ENCODE data around the gene SH3GL2. TPM values are rescaled to one million over a fixed set of nuclear protein-coding genes. Genes with fewer than 3 reads are reported as not detected.

SH3GL2 gene
- total RNA-seq, 1 donor from 2014 or later, result 3.2 TPM

GRCh38 chr9:17782430-17783149 is 203.7 kb downstream of the SH3GL2 start:
- H3K4me3 ChIP-seq, result no peak overlapping the region
- no peaks in the 10 kb centered on the region for H3K36me3 ChIP-seq
- TF ChIP-seq CTCF (IDR thresholded peaks at IDR 0.05), result no peak
- no peak for ATAC-seq
- no peak for DNase-seq
- no peak overlapping the region for H3K27ac ChIP-seq
- H3K4me1 ChIP-seq, result no peaks in the 10 kb centered on the region
- no peaks in the 10 kb centered on the region for H3K27me3 ChIP-seq
- intact Hi-C loops (cut with DNase I), result no loop called here
- H3K9me3 ChIP-seq, result no peaks in the 10 kb centered on the region

- Histone ChIP-seq H3K4me1 (no peaks in the 10 kb centered on the region), H3K4me3 (no peak overlapping the region), H3K9me3 (no peaks in the 10 kb centered on the region), H3K27ac (no peak overlapping the region), H3K36me3 (no peaks in the 10 kb centered on the region), H3K27me3 (no peaks in the 10 kb centered on the region)
- TF ChIP-seq CTCF (IDR thresholded peaks at IDR 0.05), result no peak
- DNase-seq (no peak), ATAC-seq (no peak)
- intact Hi-C loops (cut with DNase I), result no loop called here
Observed at GRCh38 chr9:17783227-17783626, 204.4 kb downstream of the SH3GL2 start.

GRCh38 chr9:17789316-17789715 is 210.4 kb downstream of the SH3GL2 start:
- Histone ChIP-seq H3K36me3 (no peaks in the 10 kb centered on the region), H3K27ac (no peak overlapping the region), H3K4me1 (no peaks in the 10 kb centered on the region), H3K27me3 (no peaks in the 10 kb centered on the region), H3K4me3 (no peak overlapping the region), H3K9me3 (no peaks in the 10 kb centered on the region)
- no peak for ATAC-seq
- DNase-seq, result no peak
- TF ChIP-seq CTCF (IDR thresholded peaks at IDR 0.05), result no peak
- intact Hi-C loops (cut with DNase I), result no loop called here

DNA sequence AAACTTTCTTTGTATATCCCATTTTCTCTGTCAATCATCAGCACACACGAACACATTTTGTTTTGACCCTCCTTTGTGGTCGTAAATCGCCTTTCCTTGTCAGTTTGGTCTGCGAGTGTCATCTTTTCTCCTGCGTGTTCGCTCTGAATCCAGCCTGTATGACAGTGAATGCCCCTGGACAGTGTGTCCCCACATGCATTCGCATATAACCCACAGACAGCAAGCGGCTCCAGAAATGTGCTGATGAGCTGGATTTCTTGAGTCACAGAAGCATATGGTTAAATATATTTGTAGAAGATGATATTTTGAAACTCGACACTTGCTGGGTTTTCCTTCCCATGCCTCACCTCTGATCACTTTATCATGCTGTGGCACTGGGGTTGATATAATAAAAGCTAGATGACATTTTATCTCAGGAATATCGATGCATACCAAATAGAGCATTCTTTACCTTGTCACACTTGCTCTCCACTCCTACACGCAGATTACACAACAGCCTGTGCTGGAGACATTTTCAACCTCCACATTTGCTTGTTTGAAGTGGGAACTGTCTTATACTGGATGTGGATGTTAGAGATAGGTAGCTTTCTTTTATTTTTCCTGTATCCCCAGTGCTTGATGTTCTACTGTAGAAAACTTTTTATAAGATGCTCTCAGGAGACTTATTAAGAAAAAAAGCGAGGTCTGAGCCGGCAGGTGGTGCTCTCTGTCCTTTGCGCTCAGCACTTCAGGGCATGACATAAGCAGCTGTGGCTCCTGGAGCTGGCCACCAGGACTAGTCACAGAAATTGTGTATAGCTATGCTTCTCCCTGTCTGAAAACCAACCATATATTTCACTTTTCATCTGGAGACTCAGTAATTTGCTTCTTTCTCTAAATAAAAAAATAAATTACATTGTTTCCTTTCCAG is 215.1 kb downstream of the SH3GL2 start:
- intact Hi-C loops (cut with DNase I), result no loop called here
- no peaks in the 10 kb centered on the region for H3K36me3 ChIP-seq
- no peak for TF ChIP-seq CTCF (IDR thresholded peaks at IDR 0.05)
- H3K9me3 ChIP-seq, result no peaks in the 10 kb centered on the region
- H3K4me1 ChIP-seq, result no peaks in the 10 kb centered on the region
- ATAC-seq (no peak), DNase-seq (no peak)
- H3K4me3 ChIP-seq, result no peak overlapping the region
- H3K27me3 ChIP-seq, result no peaks in the 10 kb centered on the region
- no peak overlapping the region for H3K27ac ChIP-seq

GRCh38 chr9:17795744-17796143 is 216.9 kb downstream of the SH3GL2 start:
- H3K27ac ChIP-seq, result no peak overlapping the region
- no peak overlapping the region for H3K4me3 ChIP-seq
- no peaks in the 10 kb centered on the region for H3K27me3 ChIP-seq
- DNase-seq (no peak), ATAC-seq (no peak)
- no peaks in the 10 kb centered on the region for H3K9me3 ChIP-seq
- no peaks in the 10 kb centered on the region for H3K4me1 ChIP-seq
- no peak for TF ChIP-seq CTCF (IDR thresholded peaks at IDR 0.05)
- H3K36me3 ChIP-seq, result no peaks in the 10 kb centered on the region
- intact Hi-C loops (cut with DNase I), result no loop called here

Measured in upper lobe of right lung (tissue), 1 donor.